HG03469 (cell line): Measurements from ENCODE around the gene ELMO1.
A peak's percentile ranks its signal among the peaks of the same experiment; 100 is the strongest.

Source experiments
- ATAC-seq: cut with Tn5 transposase; IDR thresholded peaks from one replicate; pipeline ENCODE4 v1.9.1; 2021; ENCODE audit warnings: mild to moderate bottlenecking, moderate library complexity, moderate number of reproducible peaks; ENCODE audit not compliant: unreplicated experiment

The ELMO1 gene

GRCh38 chr7:37471619-37472018 lies 23.0 kb upstream of the ELMO1 start:
- no peak for ATAC-seq

DNA sequence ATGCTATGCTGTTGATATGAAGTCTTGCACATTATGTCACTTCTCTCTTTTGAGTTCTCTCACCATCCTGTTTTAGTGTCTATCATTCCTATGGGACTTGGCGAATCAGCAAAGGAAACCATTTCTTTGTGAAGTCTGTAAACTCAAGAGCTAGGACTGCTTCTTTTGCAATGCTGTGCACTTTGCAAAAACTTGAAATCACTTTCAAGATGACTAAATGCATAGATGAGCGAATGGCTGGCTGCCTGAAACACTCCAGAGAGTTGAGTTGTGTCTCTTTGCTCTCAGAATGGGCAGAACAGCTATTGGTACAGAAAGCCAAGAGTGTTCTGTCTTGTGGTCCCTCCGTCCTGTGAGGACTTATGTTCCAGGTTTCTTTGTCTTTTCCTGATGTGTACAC lies 18.3 kb upstream of the ELMO1 start:
- peak; percentile 75 for ATAC-seq

- ATAC-seq, result no peak
Measured at GRCh38 chr7:37462138-37462537, 13.5 kb upstream of the ELMO1 start.

DNA sequence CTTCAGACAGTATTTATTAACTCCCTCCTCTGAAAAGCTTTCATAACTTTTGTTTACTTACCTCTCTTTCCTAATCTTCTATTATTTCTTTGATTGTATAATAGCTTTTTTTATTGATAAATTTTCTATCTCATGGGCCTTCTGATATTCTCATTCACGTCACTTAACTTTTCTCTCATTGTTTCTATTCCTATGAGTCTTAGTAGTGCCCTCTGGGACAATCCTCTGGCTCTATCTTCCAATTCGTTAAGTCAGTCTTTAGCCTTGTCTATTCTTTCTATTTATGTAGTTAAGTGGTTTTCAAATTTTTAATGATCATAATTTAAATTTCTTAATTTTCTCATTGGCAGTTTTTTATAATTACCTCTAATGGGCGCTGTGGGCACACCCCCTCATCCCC lies 6.4 kb upstream of the ELMO1 start:
- no peak for ATAC-seq

DNA sequence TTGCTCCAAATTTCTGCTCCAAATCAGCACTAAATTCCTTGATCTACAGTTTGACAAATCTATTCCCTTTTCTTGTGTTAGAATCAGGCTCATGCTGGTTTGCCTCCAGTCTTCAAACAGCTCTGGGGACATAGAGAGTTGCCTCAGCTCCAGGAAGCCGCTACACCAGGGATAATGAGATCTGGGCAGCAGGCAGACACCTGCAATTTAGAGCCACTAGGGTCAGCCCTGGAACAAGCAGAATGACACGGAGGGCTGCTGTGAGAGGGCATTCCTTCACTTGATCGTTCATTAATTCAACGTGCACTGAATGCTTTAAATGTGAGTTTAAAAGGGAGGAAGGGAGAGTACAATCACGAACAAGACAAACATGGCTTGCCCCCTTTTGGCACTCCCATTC lies 3.7 kb upstream of the ELMO1 start:
- ATAC-seq, result no peak

DNA sequence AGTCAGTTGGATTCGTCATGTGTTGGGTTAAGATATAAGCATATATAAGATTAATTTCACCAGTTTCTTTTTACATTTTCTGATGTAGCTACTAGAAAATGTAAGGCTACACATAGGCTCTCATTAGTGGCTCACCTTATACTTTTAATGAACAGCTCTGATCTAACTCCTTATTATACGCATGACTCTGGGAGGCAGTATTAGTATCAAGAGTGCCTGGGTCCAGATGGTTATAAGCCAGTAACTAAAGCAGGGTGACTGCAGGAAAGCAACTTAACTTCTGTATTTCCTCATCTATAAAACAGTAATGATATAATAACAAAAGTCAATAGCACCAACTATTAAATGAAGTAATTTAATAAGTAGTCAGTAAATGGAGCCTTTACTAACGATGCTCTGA lies 1.4 kb upstream of the ELMO1 start:
- no peak for ATAC-seq

DNA sequence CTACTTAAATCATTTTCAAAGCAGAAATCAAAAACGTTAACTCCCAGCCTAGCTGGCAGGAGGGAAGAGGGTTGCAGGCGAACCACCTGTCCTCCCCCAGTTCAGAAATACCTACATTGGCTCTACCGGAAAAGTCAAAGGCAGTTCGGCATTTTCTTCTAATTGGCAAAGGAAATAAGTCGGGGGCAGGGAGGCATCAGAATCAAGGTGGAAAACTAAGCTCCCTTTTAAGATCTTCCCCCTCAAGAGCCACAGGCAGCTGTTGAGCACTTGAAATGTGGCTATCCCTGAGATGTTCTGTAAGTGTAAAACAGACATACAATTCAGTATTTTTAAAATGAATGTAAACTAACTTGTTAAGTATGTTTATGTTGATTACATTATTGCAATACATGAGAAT lies 957 bp upstream of the ELMO1 start:
- ATAC-seq, result no peak

GRCh38 chr7:37448011-37448635 lies 541 bp downstream of the ELMO1 start:
- no peak for ATAC-seq

GRCh38 chr7:37446371-37446770 lies 2.3 kb downstream of the ELMO1 start:
- ATAC-seq, result no peak

- no peak for ATAC-seq
Measured at GRCh38 chr7:37445790-37446189, 2.9 kb downstream of the ELMO1 start.

DNA sequence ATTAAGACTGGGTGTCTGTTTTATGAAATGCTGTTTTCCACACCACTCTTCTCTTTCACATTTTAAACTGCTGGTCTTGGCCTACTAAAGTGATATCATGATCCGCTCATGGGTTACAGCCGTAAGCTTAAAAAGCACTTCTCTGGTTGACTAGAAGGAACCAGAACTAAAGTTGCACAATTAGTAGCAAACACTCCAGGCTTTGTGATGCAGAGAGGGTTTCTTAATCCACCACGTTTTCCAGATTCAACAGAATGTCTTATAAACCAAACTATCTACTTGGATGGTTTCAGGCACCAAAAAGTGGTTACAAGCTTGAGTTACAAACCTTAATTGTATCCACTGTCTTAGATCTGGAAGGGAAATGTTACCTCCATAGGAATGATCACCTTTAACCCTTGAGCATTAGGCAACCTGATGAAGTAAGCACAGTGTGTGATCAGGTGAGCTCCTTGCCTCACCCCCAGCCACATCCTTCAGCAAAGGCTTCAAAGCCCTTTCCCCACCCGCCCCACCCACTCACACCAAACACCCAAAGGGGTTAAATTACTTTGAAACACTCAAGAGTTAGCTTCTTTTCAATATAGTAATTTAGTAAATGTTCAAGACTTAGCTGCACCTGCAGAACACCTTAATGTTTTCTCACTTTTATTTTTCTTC lies 3.5 kb downstream of the ELMO1 start:
- ATAC-seq, result no peak

- no peak for ATAC-seq
Measured at GRCh38 chr7:37443627-37444026, 5.0 kb downstream of the ELMO1 start.

- ATAC-seq, result no peak
Measured at GRCh38 chr7:37442268-37442667, 6.4 kb downstream of the ELMO1 start.

- no peak for ATAC-seq
Measured at GRCh38 chr7:37441816-37442215, 6.8 kb downstream of the ELMO1 start.

DNA sequence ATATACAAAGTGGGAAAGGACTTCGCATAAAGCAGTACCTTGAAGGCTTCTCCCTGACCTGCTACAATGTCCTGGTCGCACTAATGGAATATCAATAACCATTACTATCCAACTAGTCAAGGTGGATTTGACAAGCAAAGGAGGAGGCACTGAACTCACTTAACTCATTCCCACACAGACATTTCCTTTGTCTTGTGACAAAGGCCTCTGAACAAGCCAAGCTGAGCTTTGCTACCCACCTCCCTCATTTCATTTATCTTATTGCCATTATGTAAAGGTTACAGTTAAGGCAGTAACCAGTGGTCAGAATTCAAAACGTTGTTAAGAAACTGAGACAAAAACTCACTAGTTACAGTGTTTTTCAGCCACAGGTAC lies 7.3 kb downstream of the ELMO1 start:
- ATAC-seq, result no peak

DNA sequence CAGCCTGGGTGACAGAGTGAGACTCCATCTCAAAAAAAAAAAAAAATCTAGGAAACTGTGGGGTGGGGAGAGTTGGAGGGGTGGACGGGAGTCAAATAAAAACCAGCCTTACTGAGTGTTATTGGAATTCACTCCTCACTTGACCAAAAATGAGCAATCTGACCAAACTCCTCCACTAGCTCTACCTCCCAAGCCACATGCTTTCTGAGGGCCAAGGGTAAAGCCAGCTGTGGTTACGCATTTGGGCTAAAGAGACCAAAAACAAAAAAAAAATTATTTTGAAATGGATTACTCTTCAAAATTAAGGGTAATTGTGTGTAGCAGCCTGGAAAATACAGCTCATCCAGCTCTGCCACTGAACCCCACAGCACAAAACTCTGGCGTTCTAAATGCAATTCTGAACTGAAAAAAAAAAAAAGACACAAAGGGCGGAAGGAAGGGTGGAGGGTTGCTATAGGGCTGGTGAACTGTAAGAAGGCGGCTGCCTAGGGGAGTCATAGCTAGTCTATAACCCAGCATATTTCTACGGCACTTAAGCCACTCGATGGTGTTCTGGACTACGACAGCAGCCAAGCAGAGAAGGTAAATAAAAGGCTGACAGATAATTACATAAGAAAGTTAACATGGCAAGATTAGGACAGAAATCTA lies 7.8 kb downstream of the ELMO1 start:
- ATAC-seq, result no peak

- no peak for ATAC-seq
Measured at GRCh38 chr7:37439653-37440026, 9.0 kb downstream of the ELMO1 start.

- ATAC-seq, result no peak
Measured at GRCh38 chr7:37438906-37439652, 9.6 kb downstream of the ELMO1 start.

GRCh38 chr7:37435156-37435855 lies 13.4 kb downstream of the ELMO1 start:
- no peak for ATAC-seq

DNA sequence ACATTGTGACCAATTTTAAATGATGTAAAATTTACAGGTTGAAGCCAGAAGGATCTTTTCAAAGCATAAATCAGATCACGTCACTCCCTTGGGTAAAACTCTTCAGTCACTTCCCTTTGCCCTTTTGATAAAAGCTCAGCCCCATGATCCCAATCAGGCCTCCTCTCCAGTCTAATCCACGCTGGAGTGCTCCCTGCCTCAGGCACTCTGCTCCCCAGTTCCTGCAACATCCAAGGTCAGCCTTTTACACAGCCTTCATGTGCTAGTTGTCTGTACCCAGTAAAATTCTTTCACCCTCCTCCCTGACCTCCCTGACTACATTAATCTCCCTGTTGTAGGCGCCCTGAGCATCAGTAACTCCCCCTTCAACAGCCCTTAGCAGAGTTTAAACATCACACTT lies 14.1 kb downstream of the ELMO1 start:
- no peak for ATAC-seq

DNA sequence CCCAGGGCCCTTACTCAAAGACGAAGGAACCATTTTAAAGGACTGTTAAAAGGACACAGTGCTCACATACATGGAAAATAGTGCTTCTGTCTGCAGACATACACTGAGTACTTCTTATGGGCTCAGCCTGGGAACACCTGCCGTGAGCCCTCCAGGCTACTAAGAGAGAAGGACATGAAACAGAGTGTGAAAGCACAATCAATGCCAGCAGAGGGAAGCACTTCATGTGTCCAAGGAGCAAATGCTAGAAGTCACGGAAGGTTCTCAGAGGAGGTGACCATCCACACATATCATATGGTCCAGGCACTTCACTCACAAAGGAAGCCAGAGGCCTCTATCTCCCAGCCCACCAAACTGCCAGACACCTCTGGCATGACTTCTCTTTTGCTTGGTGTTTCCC lies 15.5 kb downstream of the ELMO1 start:
- ATAC-seq, result no peak
